GF-D8 (cell line): ENCODE results near the gene SPATA21.
"Not testable (repeated sequence)": the region's sequence is repeated elsewhere in the genome, so short reads cannot be mapped to it uniquely, and the experiment has no call there.

Experiments used
- DNase-seq: peaks from one replicate; lab custom pipeline; 2025; lab: John Stamatoyannopoulos, UW

The SPATA21 gene, protein sequence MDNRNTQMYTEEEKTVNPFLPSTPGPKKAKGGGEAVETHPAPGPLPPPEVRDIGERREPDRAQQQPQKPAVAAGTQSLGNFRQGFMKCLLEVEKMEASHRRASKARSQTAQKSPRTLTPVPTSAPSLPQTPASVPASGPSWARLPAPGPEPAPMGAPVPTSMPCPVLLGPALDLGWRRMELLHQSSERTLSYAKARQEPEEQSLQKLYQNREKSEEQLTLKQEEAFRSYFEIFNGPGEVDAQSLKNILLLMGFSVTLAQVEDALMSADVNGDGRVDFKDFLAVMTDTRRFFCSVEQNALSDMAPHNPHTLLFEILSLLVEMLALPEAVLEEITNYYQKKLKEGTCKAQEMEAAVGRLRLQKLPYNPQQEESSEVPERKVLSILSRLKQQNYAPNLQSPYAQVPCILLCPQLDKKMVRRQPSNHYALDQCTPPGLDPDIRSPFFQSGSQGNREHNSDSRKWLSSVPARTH

DNA sequence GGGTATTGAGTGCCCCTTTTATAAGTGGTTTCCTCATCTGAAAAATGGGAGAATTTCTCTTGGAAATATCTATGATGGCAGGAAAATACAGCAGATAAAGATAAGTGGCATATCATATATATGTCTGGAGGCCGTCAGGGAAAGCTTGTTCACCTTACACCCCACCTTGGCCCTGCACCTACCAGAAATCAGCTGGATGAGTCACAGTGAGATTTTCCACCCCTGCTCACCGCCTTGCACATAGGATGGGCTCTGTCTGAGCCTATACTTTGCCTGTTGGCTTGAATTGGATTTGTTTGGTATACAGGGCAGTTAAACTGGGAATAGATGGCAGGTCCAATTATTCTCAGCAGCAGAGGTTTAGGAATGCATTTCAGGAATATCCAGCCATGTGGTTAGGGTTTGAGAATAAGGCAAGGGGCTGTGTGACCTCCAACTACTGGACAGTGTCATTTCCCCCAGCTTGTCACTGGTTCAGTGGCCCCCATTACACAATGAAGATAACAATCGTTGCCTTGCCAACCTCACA, at the start of gene SPATA21:
TSS of gene SPATA21 (minus strand) at position 479 of the 529 bp plus-strand sequence. CDS start 6,053 bp downstream, outside the sequence.
- DNase-seq: no peak

DNA sequence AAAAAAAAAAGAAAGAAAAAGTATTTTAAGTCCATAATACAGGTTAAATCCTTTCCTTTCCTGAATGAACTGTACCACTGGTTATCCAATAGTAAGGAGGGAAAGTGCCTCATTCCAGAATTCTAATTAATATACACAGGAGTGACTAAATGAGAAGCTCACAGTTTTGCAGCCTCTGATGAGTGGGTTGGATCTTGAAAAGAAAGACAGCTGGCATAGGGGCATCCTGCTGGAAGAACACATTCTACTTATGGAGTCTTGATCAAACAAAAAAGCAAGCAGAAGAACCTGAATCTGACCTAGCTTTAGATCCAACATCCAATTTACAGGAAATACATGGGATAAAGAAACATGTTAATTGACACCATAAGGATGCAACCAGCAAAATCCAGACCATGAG, 49.8 kb upstream of the SPATA21 start:
- not testable (repeated sequence) for DNase-seq

DNA sequence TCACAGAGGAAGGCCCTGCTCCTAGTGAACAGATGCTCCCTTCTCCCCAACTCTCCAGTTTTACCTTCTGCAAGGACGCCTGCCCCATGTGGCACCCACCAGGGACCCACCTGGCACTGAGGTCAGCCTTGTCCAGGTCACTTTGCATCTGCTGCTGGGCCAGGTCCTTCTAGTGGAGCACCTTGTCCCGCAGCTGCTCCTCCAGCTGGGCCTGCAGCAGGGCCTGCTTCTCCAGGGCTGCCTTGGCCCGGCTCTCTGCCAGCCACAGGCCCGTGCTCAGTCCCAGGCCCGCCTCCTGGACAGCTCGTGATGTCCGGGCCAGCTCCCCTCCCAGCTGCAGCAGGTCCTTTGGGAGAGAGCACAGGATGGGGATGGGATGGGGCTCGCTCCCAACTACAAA, 49.1 kb upstream of the SPATA21 start:
- DNase-seq: not testable (repeated sequence)

DNA sequence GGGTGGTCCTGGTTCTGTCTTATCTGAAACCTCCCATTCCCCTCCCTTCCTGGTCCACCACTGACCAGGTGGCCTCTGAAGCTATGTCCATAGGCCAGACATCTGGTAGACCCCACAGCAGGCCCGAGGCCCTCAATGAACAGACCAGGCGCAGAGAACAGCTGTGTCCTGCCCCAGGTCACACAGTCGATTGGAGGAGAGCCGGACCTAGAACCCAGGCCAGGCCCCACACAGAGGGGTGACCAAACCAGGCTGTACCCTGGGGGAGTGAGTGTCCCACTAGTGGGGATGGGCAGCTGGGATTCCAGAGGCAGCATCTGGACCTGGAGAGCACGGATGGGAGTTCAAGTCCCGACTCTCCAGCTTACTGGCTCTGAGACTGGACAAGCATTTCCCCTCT, 47.7 kb upstream of the SPATA21 start:
- no peak for DNase-seq

DNA sequence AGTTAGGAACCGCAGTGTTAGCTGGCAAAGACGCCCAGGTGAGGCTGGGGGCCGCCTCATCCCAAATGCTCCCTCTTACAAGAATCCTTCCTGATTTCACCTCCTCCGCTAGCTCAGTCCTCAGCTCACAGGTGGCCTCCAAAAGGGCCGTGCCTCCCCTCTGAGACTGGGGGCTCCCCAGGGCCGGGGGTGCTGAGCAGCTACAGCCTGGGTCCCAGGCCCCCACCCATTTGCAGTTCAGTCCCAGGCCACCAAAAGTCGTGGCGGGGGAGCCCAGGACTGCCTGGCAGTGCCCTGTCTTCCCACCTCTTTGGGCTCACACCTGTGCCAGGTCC, 47.2 kb upstream of the SPATA21 start:
- DNase-seq: no peak

DNA sequence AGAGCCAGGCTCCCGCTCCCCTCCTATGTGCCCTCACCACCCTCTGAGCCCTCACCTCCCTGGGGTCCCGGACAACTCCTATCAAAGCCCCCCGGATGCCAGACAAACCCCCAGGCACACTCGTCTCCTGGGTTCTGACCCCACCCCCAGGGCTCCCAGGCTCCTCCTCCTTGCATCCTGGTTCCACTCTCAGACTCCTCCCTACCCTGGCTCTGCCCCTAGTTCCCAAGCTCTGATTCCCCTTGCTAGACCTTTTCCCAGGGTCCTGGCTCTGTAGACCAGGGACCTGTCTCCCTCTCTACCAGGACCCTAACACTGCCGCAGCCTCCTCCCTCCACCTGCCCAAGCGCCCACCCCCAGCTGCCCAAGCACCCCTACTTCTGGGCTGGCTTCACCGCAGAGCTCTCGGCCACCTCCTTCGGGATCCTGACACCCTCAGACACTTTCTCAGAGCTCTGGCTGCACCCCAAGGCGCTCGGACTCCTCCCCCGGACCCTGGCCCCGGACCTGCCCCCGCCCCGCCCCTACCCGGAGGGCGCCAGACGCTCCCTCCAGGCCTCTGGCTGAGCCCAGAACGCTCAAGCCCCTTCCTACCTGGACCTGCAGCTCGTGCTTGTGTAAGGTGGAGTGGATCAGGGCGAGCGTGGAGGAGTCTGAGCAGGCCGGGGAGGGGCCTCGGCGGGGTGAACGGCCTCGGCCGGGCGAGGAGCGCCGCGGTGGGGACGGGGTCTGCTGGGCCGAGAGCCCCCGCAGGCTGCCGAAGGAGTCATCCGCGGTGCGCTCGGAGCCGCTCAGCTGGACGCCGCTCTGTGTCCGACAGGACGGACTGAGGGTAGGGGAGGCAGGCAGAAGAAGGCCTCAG, 46.6 kb upstream of the SPATA21 start:
- DNase-seq: not testable (repeated sequence)

DNA sequence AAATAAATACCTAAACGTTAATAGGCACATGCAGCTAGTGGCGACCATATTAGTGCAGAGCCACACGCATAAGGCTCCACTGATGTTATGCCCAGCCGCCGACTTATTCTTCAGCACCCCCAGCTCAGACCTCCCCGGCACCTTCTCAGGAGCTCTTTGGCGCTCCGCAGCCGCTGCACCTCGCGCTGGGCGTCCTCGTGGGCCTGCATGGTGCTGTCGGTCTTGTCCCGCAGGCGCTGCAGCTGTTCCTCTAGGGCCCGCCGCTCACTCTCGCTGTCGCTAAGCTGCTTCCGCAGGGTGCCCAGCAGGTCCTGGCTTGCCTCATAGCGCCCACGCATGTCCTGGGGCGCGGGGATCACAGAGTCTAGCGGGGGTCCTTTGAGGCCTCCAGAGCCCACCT, 45.9 kb upstream of the SPATA21 start:
- not testable (repeated sequence) for DNase-seq

DNA sequence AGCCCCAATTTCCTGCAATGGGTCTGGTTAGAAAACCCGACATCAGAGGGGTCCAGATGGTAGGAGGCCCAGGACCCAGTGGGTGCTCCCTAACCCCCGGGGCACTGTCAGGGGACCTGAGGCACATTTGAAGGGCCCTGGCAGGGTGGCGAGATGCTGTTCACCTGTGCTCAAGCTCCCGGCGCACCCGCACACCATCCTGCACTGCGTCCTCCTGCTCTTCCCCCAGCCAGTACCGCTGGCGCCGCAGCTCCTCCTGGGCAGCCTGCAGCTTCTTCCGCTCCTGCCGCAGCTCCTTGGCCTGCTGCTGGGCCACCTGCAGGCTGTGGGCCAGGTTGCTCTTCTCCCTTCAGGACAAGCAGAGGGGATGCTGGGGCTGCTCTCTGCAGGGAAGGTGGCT, 40.9 kb upstream of the SPATA21 start:
- no peak for DNase-seq

DNA sequence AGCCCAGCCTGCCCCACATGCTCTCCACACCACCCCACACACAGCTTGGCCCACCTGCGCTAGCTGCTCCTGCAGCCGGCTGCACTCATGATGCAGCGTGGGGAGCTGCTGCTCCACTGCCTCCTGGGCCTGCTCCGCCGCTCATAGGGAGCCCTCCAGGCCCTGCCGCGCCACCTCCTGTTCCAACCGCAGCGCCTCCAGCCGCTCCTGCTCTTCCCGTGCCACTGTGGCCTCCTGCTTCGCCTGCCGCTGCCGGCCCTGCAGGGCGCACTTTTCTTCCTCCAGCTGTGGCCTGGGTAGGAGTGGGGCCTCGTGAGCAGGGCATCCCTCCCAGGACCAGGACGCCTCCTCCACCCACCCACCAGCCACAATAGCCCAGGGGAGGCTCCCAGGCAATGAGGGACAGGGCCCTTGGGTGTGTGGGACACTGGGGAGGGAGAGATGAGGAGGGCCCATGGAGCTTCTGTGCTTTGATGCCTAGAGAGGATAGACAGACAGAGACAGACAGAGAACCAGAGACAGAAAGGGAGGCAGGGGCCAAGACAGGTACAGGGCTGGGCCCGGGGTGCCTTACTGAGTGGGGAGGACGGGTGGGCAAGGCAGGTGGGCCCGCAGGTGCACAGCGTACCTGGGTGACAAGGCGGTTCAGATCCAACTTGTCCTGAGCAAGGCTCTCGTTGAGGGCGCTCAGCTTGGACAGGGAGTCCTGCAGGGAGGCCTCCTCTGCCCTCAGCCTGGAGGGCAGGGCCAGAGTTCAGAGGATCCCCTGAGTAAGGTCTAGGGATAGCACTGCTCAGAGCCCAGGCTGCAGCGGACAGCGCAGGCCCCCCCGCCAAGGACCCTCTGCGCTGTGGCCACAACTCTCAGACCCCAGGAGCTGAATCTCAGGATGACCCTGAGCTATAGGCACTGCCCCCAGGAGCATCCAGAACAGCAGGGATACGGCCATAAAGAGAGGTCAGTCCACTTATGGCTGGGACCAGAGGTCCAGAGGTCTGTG, 38.8 kb upstream of the SPATA21 start:
- DNase-seq: not testable (repeated sequence)

DNA sequence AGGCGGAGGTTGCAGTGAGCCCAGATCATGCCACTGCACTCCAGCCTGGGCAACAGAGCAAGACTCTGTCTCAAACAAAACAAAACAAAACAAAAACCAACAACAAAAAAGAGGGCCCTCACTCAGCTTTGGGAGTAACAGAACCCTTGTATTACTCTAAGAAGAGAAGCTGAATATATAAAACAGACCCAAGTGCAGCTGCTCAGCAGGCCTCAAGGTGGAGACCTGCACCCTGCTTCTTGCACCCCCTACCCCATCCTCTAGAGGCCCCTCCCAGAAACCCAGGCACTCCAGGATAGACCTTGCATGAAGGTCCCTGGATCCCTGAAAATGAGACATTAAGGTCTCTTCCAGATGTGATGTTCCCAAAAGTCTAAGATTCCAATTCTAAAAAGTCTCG, 37.7 kb upstream of the SPATA21 start:
- not testable (repeated sequence) for DNase-seq

DNA sequence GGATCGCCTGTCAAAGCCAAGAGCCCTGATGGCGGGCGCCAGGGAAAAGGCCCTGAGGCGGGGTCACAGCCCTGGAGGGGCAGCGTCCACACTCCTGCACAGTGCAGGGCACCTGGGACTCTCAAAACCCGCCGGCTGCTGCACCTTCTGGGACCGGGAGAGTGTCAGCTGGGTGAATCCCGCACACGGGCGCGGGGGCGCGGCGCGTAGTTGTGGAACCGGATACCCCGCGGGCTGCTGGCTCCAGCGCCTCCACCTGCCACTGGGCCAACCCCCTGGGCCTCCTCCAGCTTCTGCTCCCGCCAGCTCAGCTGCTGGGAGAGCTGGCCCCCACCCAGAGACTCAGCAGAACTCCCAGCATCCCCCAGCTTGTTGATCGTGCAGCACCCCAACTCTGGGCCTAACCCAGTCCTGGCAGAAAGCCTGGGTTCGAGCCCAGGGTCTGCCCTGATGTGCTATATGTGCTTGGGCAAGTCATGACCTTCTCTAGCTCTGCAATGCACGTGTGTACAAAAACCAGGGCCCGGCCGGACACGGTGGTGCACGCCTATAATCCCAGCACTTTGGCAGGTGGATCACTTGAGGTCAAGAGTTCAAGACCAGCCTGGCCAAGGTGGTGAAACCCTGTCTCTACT, 37.1 kb upstream of the SPATA21 start:
- no peak for DNase-seq

DNA sequence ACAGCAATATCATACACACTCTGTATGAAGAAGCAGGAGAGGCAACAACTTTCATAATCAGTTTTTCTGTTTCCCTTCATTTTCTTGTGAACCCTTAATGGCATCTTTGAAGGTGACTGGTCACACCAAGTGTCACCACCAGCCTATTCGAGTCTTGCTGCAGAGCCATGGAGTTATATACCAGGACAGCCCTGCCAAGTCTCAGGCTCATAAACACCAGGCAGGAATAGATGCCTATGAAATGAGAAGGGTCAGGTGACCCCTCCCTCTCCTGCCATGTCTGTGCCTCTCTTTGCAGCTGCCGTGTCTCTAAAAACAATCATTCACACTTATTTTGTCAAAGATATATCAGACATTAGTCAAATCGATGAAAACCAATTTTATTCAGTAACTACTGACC, 31.3 kb upstream of the SPATA21 start:
- DNase-seq: no peak

DNA sequence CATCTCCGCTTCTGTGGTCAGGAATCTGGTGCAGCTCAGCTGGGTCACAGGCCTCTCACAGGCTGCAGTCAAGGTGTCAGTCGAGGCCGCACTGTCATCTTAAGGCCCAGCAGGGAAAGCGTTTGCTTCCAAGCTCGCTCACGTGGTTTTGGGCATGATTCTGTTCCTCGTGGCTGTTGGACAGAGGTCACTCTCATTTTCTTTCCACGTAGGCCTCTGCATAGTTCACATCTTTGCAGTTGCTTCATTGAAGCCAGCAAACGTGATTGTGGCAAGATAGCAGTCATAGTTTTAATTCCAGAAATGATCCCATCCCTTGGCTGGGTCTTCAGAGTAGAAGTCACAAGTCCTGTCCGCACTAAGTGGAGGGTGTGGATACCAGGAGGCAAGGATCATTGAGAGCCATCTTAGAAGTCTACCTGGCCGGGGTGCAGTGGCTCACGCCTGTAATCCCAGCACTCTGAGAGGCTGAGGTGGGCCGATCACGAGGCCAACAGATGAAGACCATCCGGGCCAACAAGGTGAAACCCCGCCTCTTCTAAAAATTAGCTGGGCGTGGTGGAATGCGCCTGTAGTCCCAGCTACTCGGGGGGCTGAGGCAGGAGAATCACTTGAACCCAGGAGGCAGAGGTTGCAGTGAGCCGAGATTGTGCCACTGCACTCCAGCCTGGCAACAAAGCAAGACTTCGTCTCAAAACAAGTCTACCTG, 27.8 kb upstream of the SPATA21 start:
- no peak for DNase-seq

DNA sequence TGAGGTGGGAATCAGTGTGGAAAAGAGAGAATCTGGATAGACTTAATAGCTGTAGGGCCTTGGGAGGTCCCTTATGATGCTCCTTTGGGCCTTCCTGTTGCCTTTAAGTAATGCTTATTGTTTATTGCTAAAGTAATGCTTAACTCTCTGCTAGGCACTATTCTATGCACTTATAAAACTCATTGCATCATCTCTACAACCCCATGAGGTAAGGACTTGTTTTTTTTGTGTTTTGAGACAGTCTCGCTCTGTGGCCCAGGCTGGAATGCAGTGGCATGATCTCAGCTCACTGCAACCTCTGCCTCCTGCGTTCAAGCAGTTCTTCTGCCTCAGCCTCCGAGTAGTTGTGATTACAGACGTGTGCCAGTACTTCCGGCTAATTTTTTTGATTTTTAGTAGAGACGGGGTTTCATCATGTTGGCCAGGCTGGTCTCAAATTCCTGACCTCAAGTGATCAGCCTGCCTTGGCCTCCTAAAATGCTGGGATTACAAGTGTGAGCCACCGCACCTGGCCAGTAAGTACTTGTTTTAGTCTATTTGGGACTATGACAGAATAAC, 25.6 kb upstream of the SPATA21 start:
- no peak for DNase-seq

DNA sequence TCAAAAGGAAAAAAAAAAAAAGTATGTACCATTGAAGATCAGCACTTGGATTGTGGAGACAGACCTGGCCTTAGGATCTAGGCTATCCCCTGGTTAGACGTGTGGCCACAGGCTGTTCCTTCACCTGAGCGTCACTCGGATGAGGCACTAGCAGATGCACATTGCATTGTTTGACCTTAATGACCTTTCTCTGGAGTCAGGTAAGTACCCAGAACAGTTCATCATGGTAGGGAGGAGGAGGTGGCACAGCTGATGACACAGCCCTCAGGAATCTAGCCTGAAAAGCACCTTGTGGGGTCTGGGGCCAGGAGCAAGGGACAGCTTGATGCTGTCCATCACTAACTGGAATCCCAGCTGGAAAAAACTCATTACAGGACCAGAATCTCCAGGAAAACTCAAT, 24.5 kb upstream of the SPATA21 start:
- no peak for DNase-seq

DNA sequence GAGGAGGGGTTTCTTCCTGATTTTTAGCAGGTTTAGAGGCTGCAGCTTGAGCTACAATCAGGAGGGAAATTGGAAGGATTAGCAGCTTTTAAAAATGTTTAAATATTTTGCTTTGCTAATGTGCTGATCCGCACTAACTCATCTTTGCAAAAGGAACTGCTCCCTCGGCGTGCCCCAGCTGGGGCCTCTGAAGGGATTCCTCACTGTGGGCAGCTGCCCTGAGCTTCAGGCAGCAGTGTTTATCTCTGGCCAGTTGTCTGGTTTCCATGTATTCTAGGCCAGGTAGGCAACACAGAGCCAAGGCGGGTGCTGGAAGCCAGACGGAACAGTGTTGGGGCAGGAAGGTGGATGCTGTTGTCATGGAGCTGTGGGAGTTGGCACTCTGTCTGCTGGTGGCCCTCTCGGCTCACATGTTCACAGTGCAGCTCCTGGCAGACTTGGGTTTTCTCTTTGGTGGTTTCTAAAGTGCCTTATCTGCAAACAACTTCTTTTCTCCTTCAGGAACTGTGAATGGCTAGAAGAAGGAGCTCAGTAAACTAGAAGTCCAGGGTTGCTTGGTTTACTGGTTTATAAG, 22.2 kb upstream of the SPATA21 start:
- no peak for DNase-seq

DNA sequence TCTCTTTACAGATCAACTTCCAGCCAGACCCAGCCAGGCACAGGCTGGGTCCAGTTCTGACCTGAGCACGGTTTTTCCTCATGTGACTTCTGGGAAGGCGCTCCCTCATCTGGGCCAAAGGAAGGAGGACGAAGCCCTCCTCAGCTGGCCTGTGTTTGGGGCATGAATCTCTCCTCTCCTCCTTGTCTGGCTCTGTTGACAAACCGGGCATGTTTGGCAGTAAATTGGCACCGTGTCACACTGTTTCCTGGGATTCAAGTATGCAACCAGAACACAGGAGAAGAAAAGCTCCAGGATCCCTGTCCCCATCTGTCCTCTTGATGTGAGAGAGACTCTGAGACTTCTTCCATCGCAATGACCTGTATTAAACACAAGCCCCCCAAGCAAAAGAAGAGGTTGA, 21.6 kb upstream of the SPATA21 start:
- no peak for DNase-seq

DNA sequence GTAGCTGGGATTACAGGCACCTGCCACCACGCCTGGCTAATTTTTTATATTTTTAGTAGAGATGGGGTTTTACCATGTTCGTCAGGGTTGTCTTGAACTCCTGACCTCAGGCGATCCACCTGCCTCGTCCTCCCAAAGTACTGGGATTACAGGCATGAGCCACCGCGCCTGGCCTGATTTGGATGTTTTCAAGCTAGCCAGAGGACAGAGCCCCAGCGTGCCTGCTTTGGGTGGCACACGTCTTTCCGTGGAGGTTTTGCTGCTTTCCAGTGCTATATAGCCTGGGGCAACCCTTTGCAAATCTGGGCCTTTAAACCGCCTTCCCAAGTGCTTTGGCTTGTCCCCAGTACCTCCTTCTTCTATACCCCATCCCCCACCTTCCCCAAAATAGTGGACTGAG, 18.9 kb upstream of the SPATA21 start:
- not testable (repeated sequence) for DNase-seq

DNA sequence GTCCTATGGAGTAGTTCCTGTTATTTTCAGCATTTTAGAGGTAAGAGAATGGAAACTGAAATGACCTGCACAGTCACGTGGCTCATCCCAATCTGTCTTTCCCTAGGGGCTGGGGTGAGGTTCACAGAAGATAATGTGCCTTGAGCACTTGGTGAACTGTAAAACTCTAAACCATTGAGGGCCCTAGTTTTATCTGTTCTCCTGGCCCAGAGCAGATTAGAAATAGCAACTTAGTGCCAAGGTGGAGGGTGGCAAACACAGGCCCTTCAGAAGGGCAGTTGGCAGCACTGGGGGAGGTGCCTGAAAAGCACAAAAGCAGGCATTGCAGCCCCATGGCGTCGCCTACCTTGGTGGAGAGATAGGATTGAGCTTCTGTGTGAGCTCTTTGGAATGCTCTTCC, 17.7 kb upstream of the SPATA21 start:
- DNase-seq: not testable (repeated sequence)
